ENCODE data around the gene AP2A2. TPM values are rescaled to one million over a fixed set of nuclear protein-coding genes. Genes with fewer than 3 reads are reported as not detected.

The AP2A2 gene
- total RNA-seq, 2 experiments from 2014 or later: 45.9 to 46.6 TPM

- DNase-seq: no peak
Measured at GRCh38 chr11:895331-896110, 30.1 kb upstream of the AP2A2 start.

GRCh38 chr11:897253-898142 is 28.2 kb upstream of the AP2A2 start:
- no peaks in the 10 kb centered on the region for H3K9me3 ChIP-seq (ENCODE audit: control insufficient read depth in 1 of 2, insufficient read depth in 1 of 2, low read length in 2 of 2)
- H3K4me1 Mint-ChIP-seq (ENCODE audit: low read depth): no peaks in the 10 kb centered on the region
- H3K4me3 ChIP-seq (ENCODE audit: low read length): no peak overlapping the region
- no peaks in the 10 kb centered on the region for H3K27me3 ChIP-seq (ENCODE audit: control insufficient read depth in 1 of 2, insufficient read depth in 2 of 2, low read length in 2 of 2)
- no peak for DNase-seq
- POLR2A ChIA-PET: no interaction called here
- H3K4me1 ChIP-seq (ENCODE audit: insufficient read depth, low read length): no peaks in the 10 kb centered on the region
- CTCF ChIA-PET: no interaction called here
- TF ChIP-seq CTCF (IDR thresholded peaks at IDR 0.05): no peak
- H3K36me3 Mint-ChIP-seq (ENCODE audit: low read depth): peaks cover 22% of the 10 kb centered on the region
- H3K9me3 Mint-ChIP-seq: no peaks in the 10 kb centered on the region
- no peak overlapping the region for H3K27ac Mint-ChIP-seq
- no peak overlapping the region for H3K27ac ChIP-seq (ENCODE audit: low read depth in 1 of 2, low read length in 2 of 2)
- H3K27me3 Mint-ChIP-seq: no peaks in the 10 kb centered on the region
- no peak overlapping the region for H3K4me3 Mint-ChIP-seq
- intact Hi-C loops (cut with DNase I, micrococcal nuclease): no loop called here
- H3K36me3 ChIP-seq (ENCODE audit: insufficient read depth, low read length): peaks cover 43% of the 10 kb centered on the region
- no peak for ATAC-seq (ENCODE audit: poor library complexity)

More at GRCh38 chr11:895331-896110, 30.1 kb upstream of the AP2A2 start:
- H3K36me3 Mint-ChIP-seq (ENCODE audit: low read depth): peaks cover 5% of the 10 kb centered on the region
- Histone ChIP-seq H3K4me3 (ENCODE audit: low read length) (no peak overlapping the region), H3K9me3 (ENCODE audit: control insufficient read depth in 1 of 2, insufficient read depth in 1 of 2, low read length in 2 of 2) (no peaks in the 10 kb centered on the region), H3K27ac (ENCODE audit: low read depth in 1 of 2, low read length in 2 of 2) (no peak overlapping the region), H3K27me3 (ENCODE audit: control insufficient read depth in 1 of 2, insufficient read depth in 2 of 2, low read length in 2 of 2) (no peaks in the 10 kb centered on the region), H3K36me3 (ENCODE audit: insufficient read depth, low read length) (peaks cover 23% of the 10 kb centered on the region), H3K4me1 (ENCODE audit: insufficient read depth, low read length) (no peaks in the 10 kb centered on the region)
- H3K27me3 Mint-ChIP-seq: no peaks in the 10 kb centered on the region
- H3K27ac Mint-ChIP-seq: no peak overlapping the region
- H3K9me3 Mint-ChIP-seq: no peaks in the 10 kb centered on the region
- ChIA-PET POLR2A (no interaction called here), CTCF (no interaction called here)
- no peak for ATAC-seq (ENCODE audit: poor library complexity)
- intact Hi-C loops (cut with DNase I, micrococcal nuclease): no loop called here
- no peak for TF ChIP-seq CTCF (IDR thresholded peaks at IDR 0.05)
- H3K4me3 Mint-ChIP-seq: no peak overlapping the region
- no peaks in the 10 kb centered on the region for H3K4me1 Mint-ChIP-seq (ENCODE audit: low read depth)

GRCh38 chr11:898143-898511 is 27.5 kb upstream of the AP2A2 start:
- H3K27me3 Mint-ChIP-seq: no peaks in the 10 kb centered on the region
- ChIA-PET CTCF (no interaction called here), POLR2A (no interaction called here)
- no peaks in the 10 kb centered on the region for H3K9me3 Mint-ChIP-seq
- TF ChIP-seq CTCF (IDR thresholded peaks at IDR 0.05): no peak
- H3K4me3 Mint-ChIP-seq: no peak overlapping the region
- H3K27ac Mint-ChIP-seq: no peak overlapping the region
- Histone ChIP-seq H3K4me3 (ENCODE audit: low read length) (no peak overlapping the region), H3K27me3 (ENCODE audit: control insufficient read depth in 1 of 2, insufficient read depth in 2 of 2, low read length in 2 of 2) (no peaks in the 10 kb centered on the region), H3K9me3 (ENCODE audit: control insufficient read depth in 1 of 2, insufficient read depth in 1 of 2, low read length in 2 of 2) (no peaks in the 10 kb centered on the region), H3K36me3 (ENCODE audit: insufficient read depth, low read length) (peaks cover 49% of the 10 kb centered on the region), H3K4me1 (ENCODE audit: insufficient read depth, low read length) (no peaks in the 10 kb centered on the region), H3K27ac (ENCODE audit: low read depth in 1 of 2, low read length in 2 of 2) (no peak overlapping the region)
- H3K4me1 Mint-ChIP-seq (ENCODE audit: low read depth): no peaks in the 10 kb centered on the region
- DNase-seq (no peak), ATAC-seq (ENCODE audit: poor library complexity) (no peak)
- intact Hi-C loops (cut with DNase I, micrococcal nuclease): no loop called here
- H3K36me3 Mint-ChIP-seq (ENCODE audit: low read depth): peaks cover 28% of the 10 kb centered on the region

Measured in CD4-positive, alpha-beta T cell (primary cell).